GM12878 (cell line): Measurements from ENCODE around the gene PRRG3. TPM values are rescaled to one million over a fixed set of nuclear protein-coding genes. Genes with fewer than 3 reads are reported as not detected.

ENCODE experiments used
- ATAC-seq: fragments of 200-7000 bp; cut with Tn5 transposase; 3 replicates; pipeline ENCODE4 v1.9.1; 2020; ENCODE audit warnings: mild to moderate bottlenecking, moderate library complexity
- BruUV-seq: library from RNA; stranded (reverse); fragments of 400-500 nt; replicated peaks from 2 replicates; lab custom pipeline; 2021; lab: Mats Ljungman, UMichigan
- CTCF ChIA-PET: fragments of 300-600 bp; sonication (Branson Sonifier 250); formaldehyde crosslinking; extraction: SDS; loops from one replicate; lab custom pipeline; 2021; ENCODE audit warnings: inconsistent platforms; lab: Yijun Ruan, JAX
- POLR2A ChIA-PET: fragments of 350-600 bp; formaldehyde crosslinking; extraction: SDS; loops from one replicate; lab custom pipeline; 2021; ENCODE audit warnings: inconsistent platforms; lab: Charles Lee
- RAD21 ChIA-PET: fragments of 300-600 bp; sonication (Branson Sonifier 250); formaldehyde crosslinking; loops from one replicate; lab custom pipeline; 2023; ENCODE audit warnings: antibody characterized with exemption; ENCODE audit not compliant: unreplicated experiment; lab: Charles Lee
- SMC1A ChIA-PET: fragments of 300-600 bp; sonication (Branson Sonifier 250); formaldehyde crosslinking; loops from one replicate; lab custom pipeline; 2023; ENCODE audit not compliant: unreplicated experiment, uncharacterized antibody; lab: Charles Lee
- DNase-seq: peaks from one replicate; pipeline ENCODE4 v3.0.0-alpha.2; 2011; ENCODE audit warnings: low read depth, low spot score
- FAIRE-seq: peaks from 3 replicates; lab custom pipeline; 2011; peaks lifted over from hg19 to GRCh38; lab: Jason Lieb, UNC
- H2AFZ ChIP-seq: 2 replicates; pipeline ENCODE4 v1.6.0; 2011; ENCODE audit warnings: low read depth, low read length, control low read depth; ENCODE audit not compliant: control insufficient read depth
- H3K27ac ChIP-seq: 2 replicates; pipeline ENCODE4 v1.5.1; 2011; ENCODE audit warnings: control low read depth; ENCODE audit not compliant: control insufficient read depth, insufficient read depth
- H3K27me3 ChIP-seq, 2 experiments: replicated peaks in 1 of 2; 2 replicates each; pipeline versions ENCODE4 v1.6.0 to v1.6.1; 2011; ENCODE audit warnings: low read length in 1 of 2; ENCODE audit not compliant: control insufficient read depth in 2 of 2, insufficient read depth in 2 of 2
- H3K36me3 ChIP-seq, 2 experiments: 2 replicates each; pipeline ENCODE4 v1.5.1; 2011; ENCODE audit warnings: low read length in 1 of 2; ENCODE audit not compliant: control insufficient read depth in 2 of 2, insufficient read depth in 2 of 2
- H3K4me1 ChIP-seq: 2 replicates; pipeline ENCODE4 v1.6.1; 2011; ENCODE audit warnings: mild to moderate bottlenecking, low read length, moderate library complexity, mixed read lengths; ENCODE audit not compliant: control insufficient read depth, insufficient read depth
- H3K4me2 ChIP-seq: 2 replicates; pipeline ENCODE4 v1.6.0; 2011; ENCODE audit warnings: control low read depth; ENCODE audit not compliant: control insufficient read depth, insufficient read depth
- H3K4me3 ChIP-seq: fragments of 200-600 bp; sonication (generic); 2 replicates; pipeline ENCODE4 v1.5.1; 2016
- H3K79me2 ChIP-seq: 2 replicates; pipeline ENCODE4 v1.6.0; 2011; ENCODE audit warnings: low read length; ENCODE audit not compliant: control insufficient read depth, insufficient read depth
- H3K9ac ChIP-seq: 2 replicates; pipeline ENCODE4 v1.8.0; 2011; ENCODE audit warnings: low read length, control low read depth, mixed read lengths; ENCODE audit not compliant: control insufficient read depth, insufficient read depth
- H3K9me3 ChIP-seq: replicated peaks from 3 replicates; pipeline ENCODE4 v1.5.1; 2011; ENCODE audit warnings: mild to moderate bottlenecking, low read length; ENCODE audit not compliant: control insufficient read depth, insufficient read depth
- H4K20me1 ChIP-seq: 2 replicates; pipeline ENCODE4 v1.6.0; 2011; ENCODE audit not compliant: control insufficient read depth, insufficient read depth
- ASH2L ChIP-seq: fragments of 300-600, 200-600 bp; sonication (generic); IDR thresholded peaks from 2 replicates; pipeline ENCODE4 v1.6.1; 2017; ENCODE audit warnings: low read depth, mild to moderate bottlenecking, borderline replicate concordance
- BACH1 ChIP-seq: fragments of 450-650 bp; IDR thresholded peaks from 2 replicates; pipeline ENCODE4 v1.6.1; 2017; ENCODE audit warnings: mild to moderate bottlenecking, borderline replicate concordance
- E4F1 ChIP-seq: fragments of 450-650 bp; IDR thresholded peaks from 2 replicates; pipeline ENCODE4 v1.6.1; 2018; ENCODE audit warnings: borderline replicate concordance, mild to moderate bottlenecking; ENCODE audit not compliant: partially characterized antibody
- ELK1 ChIP-seq: IDR thresholded peaks from 2 replicates; pipeline ENCODE4 v1.6.1; 2012; ENCODE audit warnings: low read depth, low read length, improper control_type of control experiment
- HSF1 ChIP-seq: fragments of 150-350 bp; IDR thresholded peaks from 2 replicates; pipeline ENCODE4 v1.6.1; 2014; ENCODE audit warnings: mild to moderate bottlenecking, low read depth, low read length
- IKZF1 ChIP-seq: fragments of 450-650 bp; conservative IDR thresholded peaks from 2 replicates; pipeline ENCODE4 v1.6.1; 2017; ENCODE audit warnings: antibody characterized with exemption, mild to moderate bottlenecking
- JUNB ChIP-seq: IDR thresholded peaks from 2 replicates; pipeline ENCODE4 v1.6.1; 2016; ENCODE audit warnings: antibody characterized with exemption, mild to moderate bottlenecking
- KDM1A ChIP-seq: fragments of 200-600 bp; sonication (generic); IDR thresholded peaks from 2 replicates; pipeline ENCODE4 v1.6.1; 2016; ENCODE audit warnings: borderline replicate concordance
- KLF5 ChIP-seq: fragments of 450-650 bp; IDR thresholded peaks from 2 replicates; pipeline ENCODE4 v1.6.1; 2014; ENCODE audit warnings: mild to moderate bottlenecking; ENCODE audit not compliant: partially characterized antibody
- PKNOX1 ChIP-seq: fragments of 450-650 bp; IDR thresholded peaks from 2 replicates; pipeline ENCODE4 v1.6.1; 2016; ENCODE audit warnings: mild to moderate bottlenecking
- POLR2A ChIP-seq: IDR thresholded peaks from 2 replicates; pipeline ENCODE4 v1.6.1; 2011; ENCODE audit warnings: low read depth, mild to moderate bottlenecking, low read length
- RAD21 ChIP-seq: IDR thresholded peaks from 2 replicates; pipeline ENCODE4 v1.6.1; 2011; ENCODE audit warnings: mild to moderate bottlenecking, low read depth, low read length, moderate library complexity; ENCODE audit not compliant: insufficient read depth
- RUNX3 ChIP-seq: IDR thresholded peaks from 2 replicates; pipeline ENCODE4 v1.6.1; 2012; ENCODE audit warnings: low read length, inconsistent platforms
- SMC3 ChIP-seq: IDR thresholded peaks from 2 replicates; pipeline ENCODE4 v1.6.1; 2011; ENCODE audit warnings: low read length, improper control_type of control experiment, borderline replicate concordance
- ZNF274 ChIP-seq: IDR thresholded peaks from one replicate; pipeline ENCODE4 v1.8.0; 2011; ENCODE audit not compliant: insufficient read length, insufficient read depth
- ZZZ3 ChIP-seq: IDR thresholded peaks from 2 replicates; pipeline ENCODE4 v1.6.1; 2011; ENCODE audit warnings: low read depth; ENCODE audit not compliant: control insufficient read depth, insufficient read length
- WGBS: methylation state at CpG from one replicate; pipeline ENCODE4 v1.1.6; 2016; ENCODE audit warnings: low lambda C conversion rate; ENCODE audit not compliant: insufficient replicate concordance, insufficient coverage; ENCODE audit errors: missing lambda C conversion rate; 5-methylcytosine and 5-hydroxymethylcytosine counted together
- in situ Hi-C: fragments of 300-500 bp; cut with MboI; formaldehyde crosslinking; loops from 9 replicates; pipeline ENCODE4 v1.14.3; 2018; ENCODE audit warnings: mixed read lengths
- intact Hi-C: fragments of 100-400 bp; cut with micrococcal nuclease; formaldehyde crosslinking; loops from one replicate; pipeline ENCODE4 v1.14.2; 2022; ENCODE audit not compliant: unreplicated experiment
- polyA plus RNA-seq, 11 experiments: library from polyadenylated mRNA; depleted of rRNA in 4 of 11; unstranded in 6 of 11; stranded (reverse) in 5 of 11; fragments of >200 nt; fragmentation: Nextera tagmentation in 4 of 11; fragmentation: Illumina TruSeq in 1 of 11; extraction: Ambion mirVana in 4 of 11; extraction: Trizol in 1 of 11; gene quantifications; 1 replicate in 1 of 11; 2 replicates in 10 of 11; pipeline versions ENCODE4 v1.2.1 to v1.2.3, GENCODE V29; 2011 to 2016; ENCODE audit warnings: inconsistent platforms in 2 of 11, missing spikeins in 2 of 11, low read depth in 1 of 11
- total RNA-seq, 4 experiments: library from RNA; depleted of rRNA in 3 of 4; stranded (reverse); fragments of >200 nt in 3 of 4; fragmentation: Illumina TruSeq in 1 of 4; extraction: Trizol in 1 of 4; gene quantifications; 2 replicates each; pipeline versions ENCODE4 v1.2.1 to v1.2.3, GENCODE V29; 2013 to 2021

The PRRG3 gene
- total and polyA plus RNA-seq, 10 of the 15 experiments (the other 5 are each of a cell fraction or from before 2014, with no cell fraction given) = under 0.01 TPM; not detected in 9

GRCh38 chrX:151679798-151680402 lies 15.4 kb upstream of the PRRG3 start (continued):
- no peak for TF ChIP-seq ELK1
- no peak for TF ChIP-seq POLR2A
- no peak for TF ChIP-seq ZNF274
- no peak for TF ChIP-seq KLF5

- CTCF ChIA-PET = interaction anchor here (0.6 to 3.6 kb wide), 7 partner anchors 175 to 961 kb away, joined by 3 to 37 read pairs (median 4); no protein-coding TSS in a partner anchor
- WGBS = 29% methylated on average over 4 of the region's 4 CpGs
- no peaks in the 10 kb centered on the region for H3K79me2 ChIP-seq
- in situ Hi-C loops (loop anchor here (5.0 to 25.0 kb wide), 2 partner anchors 529 to 919 kb away; no protein-coding TSS in a partner anchor), intact Hi-C loops (loop anchor here (1.0 to 10.0 kb wide), 4 partner anchors 176 to 909 kb away; no protein-coding TSS in a partner anchor)
- no peak overlapping the region for H3K27ac ChIP-seq
- no peaks in the 10 kb centered on the region for H4K20me1 ChIP-seq
- DNase-seq (peak; percentile 12), ATAC-seq (peak; percentile 99), FAIRE-seq (peak; percentile 84)
- SMC1A ChIA-PET = interaction anchor here (0.8 to 0.9 kb wide), 2 partner anchors 529 to 1270 kb away, joined by 3 to 4 read pairs; no protein-coding TSS in a partner anchor
- no TSS peak for BruUV-seq
- no peaks in the 10 kb centered on the region for H3K36me3 ChIP-seq
- no peaks in the 10 kb centered on the region for H3K9me3 ChIP-seq
- H3K4me3 ChIP-seq = no peak overlapping the region
- no peaks in the 10 kb centered on the region for H3K4me1 ChIP-seq
- H3K4me2 ChIP-seq = no peak overlapping the region
- RAD21 ChIA-PET = interaction anchor here (0.9 to 2.4 kb wide), 4 partner anchors 175 to 531 kb away, joined by 3 to 11 read pairs (median 8); no protein-coding TSS in a partner anchor
- H2AFZ ChIP-seq = no peak overlapping the region
- 0 out of 4 replicates have a peak, but pooled peaks cover 0 to 2% of the 10 kb centered on the region in 2 experiments for H3K27me3 ChIP-seq
- no peak overlapping the region for H3K9ac ChIP-seq
- POLR2A ChIA-PET = no interaction called here
- TF ChIP-seq SMC3 (peak; percentile 89), BACH1 (no peak), KLF5 (no peak), RAD21 (peak; percentile 92), ZZZ3 (no peak), HSF1 (no peak), ASH2L (no peak), IKZF1 (no peak), PKNOX1 (no peak), JUNB (no peak), RUNX3 (peak; percentile 54; the same call in 1 of the 2 replicates), KDM1A (no peak), E4F1 (no peak)
These were observed 14.5 kb upstream of the PRRG3 start for GRCh38 chrX:151680805-151681204.
